ENCODE measurements around the gene TTF2. TPM values are rescaled to one million over a fixed set of nuclear protein-coding genes. Genes with fewer than 3 reads are reported as not detected.

The TTF2 gene
- total RNA-seq, 4 donors from 2014 or later = 8.2 to 56.4 (median 17.0) TPM

DNA sequence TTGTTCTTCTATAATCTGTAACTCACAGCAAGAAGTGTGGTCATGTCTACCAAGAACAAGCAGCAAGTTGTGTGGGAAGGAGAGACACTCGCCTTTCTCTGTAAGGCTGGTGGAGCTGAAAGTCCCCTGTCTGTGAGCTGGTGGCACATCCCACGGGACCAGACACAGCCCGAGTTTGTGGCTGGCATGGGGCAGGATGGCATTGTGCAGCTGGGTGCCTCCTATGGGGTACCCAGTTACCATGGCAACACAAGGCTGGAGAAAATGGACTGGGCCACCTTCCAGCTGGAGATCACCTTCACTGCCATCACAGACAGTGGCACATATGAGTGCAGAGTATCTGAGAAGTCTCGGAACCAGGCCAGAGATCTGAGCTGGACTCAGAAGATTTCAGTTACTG, 43.1 kb upstream of the TTF2 start:
- H3K27ac ChIP-seq = no peak overlapping the region
- H3K4me3 ChIP-seq = no peak overlapping the region
- DNase-seq = no peak
- no peaks in the 10 kb centered on the region for H3K27me3 ChIP-seq
- H3K9me3 ChIP-seq = no peaks in the 10 kb centered on the region
- intact Hi-C loops (cut with DNase I; ENCODE audit: low total_unique reads) = no loop called here
- no peak for TF ChIP-seq POLR2A (IDR thresholded peaks at IDR 0.05)
- TF ChIP-seq, protein P1, sequence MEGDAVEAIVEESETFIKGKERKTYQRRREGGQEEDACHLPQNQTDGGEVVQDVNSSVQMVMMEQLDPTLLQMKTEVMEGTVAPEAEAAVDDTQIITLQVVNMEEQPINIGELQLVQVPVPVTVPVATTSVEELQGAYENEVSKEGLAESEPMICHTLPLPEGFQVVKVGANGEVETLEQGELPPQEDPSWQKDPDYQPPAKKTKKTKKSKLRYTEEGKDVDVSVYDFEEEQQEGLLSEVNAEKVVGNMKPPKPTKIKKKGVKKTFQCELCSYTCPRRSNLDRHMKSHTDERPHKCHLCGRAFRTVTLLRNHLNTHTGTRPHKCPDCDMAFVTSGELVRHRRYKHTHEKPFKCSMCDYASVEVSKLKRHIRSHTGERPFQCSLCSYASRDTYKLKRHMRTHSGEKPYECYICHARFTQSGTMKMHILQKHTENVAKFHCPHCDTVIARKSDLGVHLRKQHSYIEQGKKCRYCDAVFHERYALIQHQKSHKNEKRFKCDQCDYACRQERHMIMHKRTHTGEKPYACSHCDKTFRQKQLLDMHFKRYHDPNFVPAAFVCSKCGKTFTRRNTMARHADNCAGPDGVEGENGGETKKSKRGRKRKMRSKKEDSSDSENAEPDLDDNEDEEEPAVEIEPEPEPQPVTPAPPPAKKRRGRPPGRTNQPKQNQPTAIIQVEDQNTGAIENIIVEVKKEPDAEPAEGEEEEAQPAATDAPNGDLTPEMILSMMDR (IDR thresholded peaks at IDR 0.05) = no peak
- no peaks in the 10 kb centered on the region for H3K4me1 ChIP-seq
- no peaks in the 10 kb centered on the region for H3K36me3 ChIP-seq

DNA sequence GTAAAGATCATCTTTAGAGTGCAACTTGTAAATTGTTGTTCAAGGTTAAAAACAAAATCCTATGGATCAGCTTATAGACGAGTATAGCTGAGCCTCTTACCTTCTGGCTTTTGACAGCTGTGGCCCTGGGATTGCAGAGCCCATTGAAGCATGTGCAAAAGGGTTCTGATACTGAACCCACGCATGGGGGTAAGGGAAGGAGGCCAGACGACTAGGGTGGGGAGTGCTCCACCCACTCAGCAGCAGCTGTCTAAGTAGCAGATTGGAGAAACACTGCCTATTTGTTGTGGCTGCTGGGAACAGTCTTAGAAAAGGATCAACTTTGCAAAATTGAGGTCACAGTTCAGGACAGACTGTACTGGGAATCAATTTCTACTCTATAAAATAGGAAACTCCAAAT, 42.5 kb upstream of the TTF2 start:
- no peak for DNase-seq
- H3K4me1 ChIP-seq = no peaks in the 10 kb centered on the region
- TF ChIP-seq, protein P1 (IDR thresholded peaks at IDR 0.05) = no peak
- no peak for TF ChIP-seq POLR2A (IDR thresholded peaks at IDR 0.05)
- no peaks in the 10 kb centered on the region for H3K27me3 ChIP-seq
- no peaks in the 10 kb centered on the region for H3K36me3 ChIP-seq
- H3K9me3 ChIP-seq = no peaks in the 10 kb centered on the region
- H3K27ac ChIP-seq = no peak overlapping the region
- intact Hi-C loops (cut with DNase I; ENCODE audit: low total_unique reads) = no loop called here
- H3K4me3 ChIP-seq = no peak overlapping the region

DNA sequence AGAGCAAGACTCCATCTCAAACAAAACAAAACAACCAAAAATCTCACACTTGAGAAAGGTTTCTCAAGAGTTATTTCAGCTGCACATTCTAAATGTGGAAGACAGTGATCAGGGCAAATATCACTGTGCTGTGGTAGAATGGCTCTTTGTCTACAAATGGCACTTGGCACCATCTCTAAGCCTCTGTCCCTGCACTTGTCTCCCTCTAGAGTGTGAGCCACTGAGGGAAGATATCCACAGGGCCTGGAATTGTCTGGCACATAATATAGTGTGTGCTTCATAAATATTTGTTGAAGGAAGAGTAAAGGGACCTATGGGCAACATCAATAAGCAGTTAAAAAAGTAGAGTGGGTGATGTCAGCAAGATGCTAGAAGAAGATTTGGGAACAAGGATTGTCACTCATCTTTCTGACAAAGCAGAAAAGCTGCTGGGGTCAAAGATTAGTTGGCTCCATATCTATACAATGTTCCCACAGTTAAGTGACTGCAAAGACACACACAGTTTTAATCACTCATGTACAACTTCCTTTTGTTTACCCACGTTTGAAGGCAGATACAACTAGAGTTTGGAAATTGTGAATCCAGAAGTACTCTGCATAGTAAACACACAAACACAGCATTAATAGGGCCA, 39.5 kb upstream of the TTF2 start:
- no peaks in the 10 kb centered on the region for H3K9me3 ChIP-seq
- TF ChIP-seq POLR2A (IDR thresholded peaks at IDR 0.05) = no peak
- TF ChIP-seq, protein P1 (IDR thresholded peaks at IDR 0.05) = no peak
- no peak overlapping the region for H3K27ac ChIP-seq
- intact Hi-C loops (cut with DNase I; ENCODE audit: low total_unique reads) = no loop called here
- no peak overlapping the region for H3K4me3 ChIP-seq
- H3K36me3 ChIP-seq = no peaks in the 10 kb centered on the region
- no peaks in the 10 kb centered on the region for H3K4me1 ChIP-seq
- H3K27me3 ChIP-seq = no peaks in the 10 kb centered on the region
- DNase-seq = no peak

DNA sequence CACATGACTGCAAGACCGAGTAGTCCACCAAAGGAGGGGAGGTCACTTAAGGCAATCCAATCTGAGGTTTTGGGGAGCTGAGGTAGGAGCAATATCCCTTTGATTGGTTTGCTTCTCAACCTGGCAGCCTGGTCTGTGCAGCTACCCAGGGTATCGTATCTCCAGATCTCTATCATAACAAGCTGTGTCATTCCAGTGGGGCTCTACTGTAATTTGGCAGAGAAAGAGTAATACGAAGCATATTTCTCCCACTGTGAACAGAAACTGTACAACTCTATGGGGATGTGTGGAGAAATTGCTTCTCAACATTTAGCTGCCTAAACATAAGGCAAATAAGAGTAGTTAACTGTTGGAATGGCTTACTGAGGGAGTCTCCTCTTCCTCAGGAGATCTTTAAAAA, 38.0 kb upstream of the TTF2 start:
- Histone ChIP-seq H3K36me3 (no peaks in the 10 kb centered on the region), H3K27me3 (no peaks in the 10 kb centered on the region), H3K4me1 (no peaks in the 10 kb centered on the region), H3K4me3 (no peak overlapping the region), H3K27ac (no peak overlapping the region), H3K9me3 (no peaks in the 10 kb centered on the region)
- TF ChIP-seq POLR2A (IDR thresholded peaks at IDR 0.05) = no peak
- TF ChIP-seq, protein P1 (IDR thresholded peaks at IDR 0.05) = no peak
- no peak for DNase-seq
- intact Hi-C loops (cut with DNase I; ENCODE audit: low total_unique reads) = no loop called here

DNA sequence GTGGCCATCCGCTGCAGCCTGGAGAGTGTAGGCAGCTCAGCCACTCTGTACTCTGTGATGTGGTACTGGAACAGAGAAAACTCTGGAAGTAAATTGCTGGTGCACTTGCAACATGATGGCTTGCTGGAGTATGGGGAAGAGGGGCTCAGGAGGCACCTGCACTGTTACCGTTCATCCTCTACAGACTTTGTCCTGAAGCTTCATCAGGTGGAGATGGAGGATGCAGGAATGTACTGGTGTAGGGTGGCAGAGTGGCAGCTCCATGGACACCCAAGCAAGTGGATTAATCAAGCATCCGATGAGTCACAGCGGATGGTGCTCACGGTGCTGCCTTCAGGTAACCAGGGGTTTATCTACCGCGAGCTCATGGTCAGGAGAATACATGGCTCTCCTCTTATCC, 34.6 kb upstream of the TTF2 start:
- H3K9me3 ChIP-seq = no peaks in the 10 kb centered on the region
- H3K4me3 ChIP-seq = no peak overlapping the region
- no peaks in the 10 kb centered on the region for H3K36me3 ChIP-seq
- TF ChIP-seq, protein P1 (IDR thresholded peaks at IDR 0.05) = no peak
- no peak for TF ChIP-seq POLR2A (IDR thresholded peaks at IDR 0.05)
- H3K27ac ChIP-seq = no peak overlapping the region
- intact Hi-C loops (cut with DNase I; ENCODE audit: low total_unique reads) = no loop called here
- DNase-seq = no peak
- H3K27me3 ChIP-seq = no peaks in the 10 kb centered on the region
- H3K4me1 ChIP-seq = no peaks in the 10 kb centered on the region

All from uterus (tissue), 4 donors.